GM18907 (cell line): ENCODE results near the gene PUSL1.

Experiments
- ATAC-seq: cut with Tn5 transposase; IDR thresholded peaks from one replicate; pipeline ENCODE4 v1.9.1; 2021; ENCODE audit warnings: mild to moderate bottlenecking, moderate library complexity; ENCODE audit not compliant: unreplicated experiment

PUSL1 gene

DNA sequence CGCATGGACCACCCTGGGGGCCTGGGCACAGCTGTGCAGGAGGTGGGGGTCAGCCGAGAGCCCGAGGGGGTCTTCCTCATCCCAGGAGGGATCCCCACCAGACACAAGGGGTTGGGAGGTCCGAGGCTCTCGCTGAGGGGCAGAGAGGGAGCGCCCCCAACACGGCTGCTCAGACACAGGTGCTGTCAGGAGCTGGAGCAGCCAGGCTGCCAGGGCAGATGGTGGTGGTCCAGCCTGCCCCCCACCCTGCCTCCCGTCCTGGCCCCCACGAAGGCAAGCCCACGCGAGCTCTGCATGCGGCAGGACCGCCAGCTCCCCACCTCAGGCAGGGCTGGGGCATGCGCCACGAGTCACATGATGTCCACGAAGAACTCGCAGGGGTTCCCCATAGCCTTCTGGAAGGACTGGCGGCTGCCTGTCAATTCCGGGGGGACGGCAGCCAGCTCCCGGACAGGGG, 27.4 kb downstream of the PUSL1 start:
- no peak for ATAC-seq

DNA sequence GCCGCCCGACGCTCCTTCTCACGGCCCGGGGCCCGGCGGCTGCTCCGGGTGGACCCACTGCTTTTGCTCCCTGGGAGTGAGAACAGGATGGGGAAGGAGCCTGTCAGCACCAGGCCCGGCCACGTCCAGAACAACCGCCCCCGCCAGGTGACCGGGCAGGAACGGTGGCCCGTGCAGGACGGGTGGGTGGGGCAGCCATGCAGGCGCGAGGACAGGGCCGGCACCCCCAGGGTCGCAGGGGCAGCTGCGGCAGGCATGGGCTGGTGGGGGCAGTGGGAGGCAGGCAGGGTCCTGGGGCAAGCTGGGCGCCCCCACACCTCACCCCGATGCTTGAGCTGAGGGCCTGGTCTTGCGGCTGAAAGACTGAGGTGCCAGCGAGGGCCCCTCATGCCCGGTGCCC, 28.0 kb downstream of the PUSL1 start:
- no peak for ATAC-seq

DNA sequence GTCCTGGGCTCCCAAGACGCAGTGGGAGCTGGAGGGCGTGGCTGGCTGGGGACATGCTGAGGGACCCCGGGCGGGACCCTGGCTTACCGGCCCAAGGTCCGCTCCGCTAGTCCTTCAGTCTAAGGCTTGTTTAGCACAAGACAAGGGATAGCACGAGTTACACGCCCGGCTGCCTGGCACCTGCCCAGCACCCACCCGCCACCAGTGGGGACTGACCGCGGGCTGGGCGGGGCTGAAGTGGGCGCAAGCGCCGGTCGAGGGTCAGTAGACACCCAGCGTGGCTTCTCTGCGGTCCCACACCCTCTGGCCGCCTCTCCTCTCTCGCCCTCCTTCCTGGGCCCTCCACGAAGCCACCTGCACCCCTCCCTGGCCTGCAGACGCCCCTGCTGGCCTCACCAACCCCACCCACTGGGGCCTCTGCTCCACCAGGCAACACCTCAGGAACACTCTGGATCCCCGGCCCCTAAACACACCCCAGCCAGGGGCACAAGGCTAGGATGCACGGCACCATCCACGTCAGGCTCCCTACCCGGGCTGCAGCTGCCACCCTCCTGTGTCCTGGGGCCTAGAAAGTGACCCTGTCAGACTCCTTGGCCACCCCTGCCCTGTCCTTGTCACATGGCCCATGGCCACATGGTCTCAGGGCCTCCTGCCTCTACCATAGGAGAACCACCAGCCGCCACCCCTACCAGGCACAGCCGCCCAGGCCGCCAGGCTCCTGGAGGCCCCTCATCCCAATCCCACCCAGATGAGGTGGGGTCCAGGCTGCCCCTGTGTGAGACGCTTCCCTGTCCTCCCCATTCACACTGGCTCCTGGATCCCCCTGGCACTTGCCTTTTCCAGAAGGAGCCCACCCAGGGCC, 28.8 kb downstream of the PUSL1 start:
- ATAC-seq: no peak

DNA sequence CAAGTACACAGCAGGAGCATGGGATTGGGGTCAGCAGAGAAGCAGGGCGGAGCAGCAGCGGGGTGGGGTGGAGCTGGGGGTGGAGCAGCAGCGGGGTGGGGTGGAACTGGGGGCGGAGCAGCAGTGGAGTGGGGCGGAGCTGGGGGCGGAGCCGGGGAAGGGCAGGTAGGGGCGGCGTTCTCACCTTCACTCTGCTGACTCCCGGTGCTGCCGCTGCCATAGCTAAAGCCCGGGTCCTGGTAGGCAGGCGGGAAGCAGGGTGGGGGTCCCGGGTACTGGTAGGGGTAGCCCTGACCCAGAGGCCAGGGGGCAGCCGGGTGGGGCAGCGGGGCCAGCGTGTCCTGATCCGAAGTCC, 29.4 kb downstream of the PUSL1 start:
- no peak for ATAC-seq

DNA sequence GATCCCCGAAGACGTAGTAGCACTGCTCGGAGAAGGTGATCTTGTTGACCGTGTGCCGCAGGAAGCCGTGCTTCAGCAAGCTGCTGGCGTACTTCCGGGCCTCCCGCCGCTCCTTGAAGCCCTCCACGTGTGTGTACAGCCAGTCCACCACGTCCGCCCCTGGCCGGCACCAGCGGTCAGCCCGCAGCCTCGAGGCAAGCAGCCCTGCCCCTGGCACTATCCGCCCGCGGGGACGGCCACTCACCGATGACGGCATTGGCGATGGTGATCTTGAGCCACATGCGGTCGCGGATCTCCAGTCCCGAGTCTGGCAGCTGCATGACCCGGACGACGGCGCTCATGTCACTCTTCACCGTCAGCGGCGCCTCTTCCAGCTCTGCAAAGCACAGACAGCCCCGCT, 29.9 kb downstream of the PUSL1 start:
- ATAC-seq: no peak

DNA sequence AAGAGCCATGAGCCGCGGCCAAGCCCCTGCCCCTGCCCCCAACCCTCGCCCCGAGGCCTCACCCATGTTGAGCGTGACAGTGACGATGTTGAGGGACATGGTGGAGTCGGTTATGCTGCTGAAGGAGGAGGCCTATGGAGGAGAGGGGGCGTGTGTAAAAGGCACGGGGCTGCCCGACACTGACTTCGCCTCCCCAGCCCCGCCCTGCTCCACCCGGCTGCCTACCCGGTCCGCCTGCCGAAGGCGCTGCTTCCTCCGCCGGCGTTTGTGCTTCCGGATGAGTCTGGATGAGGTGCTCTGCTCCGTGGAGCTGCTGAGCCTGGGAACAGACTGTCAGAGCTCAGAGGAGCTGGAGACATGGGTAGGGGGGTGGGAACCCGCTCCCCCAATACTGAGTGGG, 31.8 kb downstream of the PUSL1 start:
- ATAC-seq: no peak

DNA sequence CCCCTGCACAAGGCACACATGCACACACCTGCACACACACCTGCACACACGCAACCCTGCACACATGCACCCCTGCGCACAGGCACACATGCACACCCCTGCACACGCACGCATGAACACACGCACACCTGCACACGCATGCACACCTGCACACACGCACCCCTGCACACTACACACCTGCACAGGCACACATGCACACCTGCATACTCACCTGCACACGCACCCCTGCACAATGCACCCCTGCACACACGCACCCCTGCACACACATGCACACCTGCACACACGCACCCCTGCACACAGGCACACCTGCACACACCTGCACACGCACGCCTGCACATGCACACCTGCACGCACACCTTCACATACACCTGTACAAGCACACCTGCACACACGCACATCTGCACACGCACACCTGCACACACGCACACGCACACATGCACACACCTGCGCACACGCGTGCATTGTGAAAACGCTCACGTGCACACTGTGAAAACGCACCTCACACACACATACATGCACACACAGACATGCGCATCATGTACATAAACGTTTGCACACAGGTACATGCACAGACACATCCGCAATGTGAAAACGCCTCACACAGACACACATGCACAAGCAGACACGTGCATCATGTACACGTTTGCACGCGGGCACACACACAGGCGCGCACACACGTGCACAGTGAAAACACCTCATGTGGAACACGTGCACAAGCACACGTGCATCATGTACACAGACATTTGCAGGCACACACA, 32.6 kb downstream of the PUSL1 start:
- no peak for ATAC-seq

DNA sequence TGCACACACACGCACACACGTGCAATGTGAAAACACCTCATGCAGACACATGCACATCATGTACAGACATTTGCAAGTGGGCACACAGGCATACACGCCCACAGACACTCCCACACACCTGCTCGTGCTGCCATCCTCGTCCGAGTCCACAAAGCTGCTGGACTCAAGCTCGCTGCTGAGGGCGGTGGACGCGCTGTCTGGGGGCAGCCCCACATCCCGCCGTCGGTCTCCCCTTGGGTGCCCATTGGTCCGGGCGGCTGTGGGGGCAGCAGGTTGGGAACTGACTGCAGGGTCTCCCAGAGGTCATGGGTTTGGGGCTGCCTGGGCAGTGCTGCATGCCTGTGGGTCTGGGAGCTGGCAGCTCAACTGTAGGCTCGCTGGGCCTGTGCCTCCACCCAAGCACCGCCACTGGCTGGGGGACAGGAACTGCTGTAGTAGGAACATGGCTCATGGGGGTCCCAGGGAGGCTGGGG, 33.2 kb downstream of the PUSL1 start:
- no peak for ATAC-seq

DNA sequence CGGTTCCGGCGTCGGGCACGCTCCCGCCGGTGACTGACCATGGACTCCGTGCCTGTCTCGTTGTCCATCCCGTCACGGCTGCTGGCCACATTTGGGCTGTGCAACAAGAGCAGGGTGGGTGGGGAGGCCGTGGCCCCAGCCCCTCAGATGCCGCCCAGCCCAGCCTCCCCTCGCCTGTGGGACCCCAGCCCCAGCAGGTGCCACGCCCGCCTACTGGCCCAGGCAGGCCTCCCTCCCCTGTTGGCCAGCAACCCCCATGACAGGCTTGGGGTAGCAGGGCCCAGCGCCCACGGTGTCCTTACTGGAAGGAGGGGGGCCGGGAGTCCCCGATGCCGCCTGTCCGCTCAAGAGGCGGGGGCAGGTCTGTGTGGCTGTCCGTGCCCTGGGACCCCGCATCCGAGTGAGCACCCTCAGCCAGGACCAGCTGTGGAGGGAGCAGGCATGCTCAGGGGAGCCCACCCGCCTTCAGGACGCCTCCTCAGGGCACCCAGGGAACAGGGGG, 33.7 kb downstream of the PUSL1 start:
- no peak for ATAC-seq

DNA sequence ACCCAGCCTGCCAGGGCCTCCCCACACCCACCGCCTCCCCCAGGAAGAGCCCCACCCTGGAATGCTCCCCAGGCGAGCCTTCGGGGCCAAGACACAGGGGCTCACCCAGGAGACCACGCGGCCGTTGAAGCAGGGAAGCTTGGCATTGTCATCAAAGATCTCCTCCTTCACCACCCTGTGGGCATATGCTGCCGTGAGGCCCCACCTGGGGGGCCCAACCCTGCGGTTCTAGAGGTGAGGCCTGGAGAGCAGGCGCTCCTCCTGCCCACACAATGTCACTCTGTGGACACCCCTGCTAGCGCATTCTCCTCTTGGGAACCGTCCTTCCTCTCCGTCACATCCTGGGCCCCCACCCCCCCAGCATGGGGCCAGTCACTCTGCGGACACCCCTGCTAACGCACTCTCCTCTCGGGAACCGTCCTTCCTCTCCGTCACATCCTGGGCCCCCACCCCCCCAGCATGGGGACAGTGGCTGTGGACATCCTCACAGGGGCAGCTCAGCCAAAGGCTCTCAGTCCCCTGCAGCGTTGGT, 34.3 kb downstream of the PUSL1 start:
- ATAC-seq: no peak

DNA sequence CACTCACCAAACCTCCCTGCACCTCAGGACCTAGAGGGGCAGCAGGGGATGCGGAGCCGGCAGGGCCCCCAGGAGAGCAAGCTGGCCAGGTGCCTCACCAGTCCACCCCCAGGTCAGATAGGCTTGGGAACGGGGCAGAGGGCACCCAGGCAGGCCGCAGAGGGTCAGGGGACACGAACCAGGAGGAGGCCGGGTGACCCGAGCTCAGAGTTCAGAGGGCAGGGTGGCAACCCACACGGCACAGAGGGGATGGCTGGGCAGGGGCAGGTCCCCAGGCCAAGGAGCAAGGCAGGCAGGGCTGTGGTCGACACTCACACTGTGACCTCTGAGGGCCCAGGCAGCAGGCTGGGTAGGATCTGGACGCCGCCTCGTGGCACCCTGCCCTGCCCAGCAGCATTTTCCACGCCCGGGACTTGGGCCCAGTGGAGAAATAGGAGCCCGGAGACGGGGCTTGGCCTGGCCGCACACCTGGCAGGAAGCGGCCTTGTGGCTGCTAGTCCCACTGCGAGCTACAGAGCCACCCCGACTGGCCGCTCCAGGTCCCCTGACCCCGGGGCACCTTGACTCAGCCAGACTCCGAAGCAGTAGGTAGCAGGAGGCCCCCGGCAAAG, 35.5 kb downstream of the PUSL1 start:
- no peak for ATAC-seq

DNA sequence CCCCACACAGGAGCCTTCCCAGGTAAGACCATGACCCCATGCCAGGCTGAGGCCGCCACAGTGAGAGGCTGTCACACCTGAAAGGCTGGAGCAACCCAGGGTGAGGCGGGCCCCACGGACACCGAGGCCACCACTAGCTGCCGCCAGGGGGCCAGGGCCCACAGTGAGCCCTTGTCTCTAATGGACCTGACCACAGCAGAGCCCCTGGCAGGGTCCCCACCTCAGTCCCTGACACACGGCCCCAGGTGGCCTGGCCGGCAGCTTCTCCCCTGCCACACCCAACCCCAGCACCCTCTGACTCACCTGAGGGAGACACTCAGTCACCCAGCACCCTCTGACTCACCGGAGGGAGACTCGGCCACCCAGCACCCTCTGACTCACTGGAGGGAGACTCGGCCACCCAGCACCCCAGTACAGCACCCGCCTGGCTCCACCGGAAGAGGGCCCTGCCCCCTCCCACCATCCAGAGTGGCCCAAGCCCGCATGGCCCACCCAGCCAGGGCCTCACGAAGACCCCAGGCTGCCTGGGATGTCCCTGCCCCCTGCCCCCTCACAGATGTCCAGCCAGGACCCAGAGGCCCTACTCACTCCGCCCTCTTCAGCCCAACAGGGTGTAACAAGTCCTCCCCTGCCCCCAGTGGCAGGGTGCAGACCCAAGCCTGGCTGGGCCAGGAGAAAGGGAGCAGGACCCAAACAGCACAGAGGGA, 36.4 kb downstream of the PUSL1 start:
- no peak for ATAC-seq

DNA sequence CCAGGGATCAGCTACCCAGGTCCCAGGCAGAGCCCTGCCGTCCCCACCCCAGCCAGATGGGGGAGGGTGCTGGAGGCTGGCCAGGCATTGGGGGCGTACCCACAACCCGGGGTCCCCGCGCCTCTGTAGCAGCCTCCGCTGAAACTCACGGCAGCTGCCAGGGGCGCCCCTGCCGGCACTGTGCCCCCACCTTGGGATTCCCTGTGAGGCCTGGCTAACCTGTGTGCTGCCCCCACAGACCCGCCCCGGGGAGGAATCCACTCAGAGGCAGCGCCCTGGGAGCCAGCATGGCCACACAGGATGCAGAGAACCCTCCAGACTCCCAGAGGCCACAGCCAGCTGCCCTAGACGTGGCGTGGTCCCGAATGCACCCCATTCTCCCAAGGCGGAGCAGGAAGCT, 37.0 kb downstream of the PUSL1 start:
- ATAC-seq: no peak

DNA sequence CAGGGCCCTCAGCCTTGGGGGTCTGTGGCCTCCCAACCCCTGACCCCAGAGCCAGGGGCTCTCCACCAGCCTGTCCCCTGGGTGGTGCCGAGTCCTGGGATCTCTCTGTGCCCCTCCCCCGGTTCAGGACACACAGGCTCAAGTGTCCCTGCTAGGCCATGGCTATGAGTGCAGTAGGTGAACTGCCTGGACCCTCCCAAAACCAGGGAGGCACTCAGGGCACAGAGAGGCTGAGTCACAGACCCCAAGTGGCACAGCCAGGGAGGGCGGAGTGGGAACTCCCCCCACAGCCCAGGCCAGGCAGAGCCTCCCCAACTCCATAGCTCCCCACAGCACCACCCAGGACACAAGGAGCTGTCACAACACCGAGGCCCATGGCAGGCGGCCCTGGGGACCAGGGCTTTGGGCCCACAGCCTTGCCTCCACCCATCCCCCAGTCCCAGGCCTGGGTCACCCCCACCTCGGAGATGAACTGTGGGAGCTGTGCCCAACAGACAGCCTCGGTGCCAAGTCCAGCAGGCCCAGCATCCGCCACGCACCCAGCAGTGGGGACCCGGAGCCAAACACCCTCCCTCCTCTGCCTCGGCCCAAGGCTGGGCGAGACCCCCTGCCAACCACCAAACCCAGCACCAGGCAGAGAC, 37.6 kb downstream of the PUSL1 start:
- ATAC-seq: no peak

DNA sequence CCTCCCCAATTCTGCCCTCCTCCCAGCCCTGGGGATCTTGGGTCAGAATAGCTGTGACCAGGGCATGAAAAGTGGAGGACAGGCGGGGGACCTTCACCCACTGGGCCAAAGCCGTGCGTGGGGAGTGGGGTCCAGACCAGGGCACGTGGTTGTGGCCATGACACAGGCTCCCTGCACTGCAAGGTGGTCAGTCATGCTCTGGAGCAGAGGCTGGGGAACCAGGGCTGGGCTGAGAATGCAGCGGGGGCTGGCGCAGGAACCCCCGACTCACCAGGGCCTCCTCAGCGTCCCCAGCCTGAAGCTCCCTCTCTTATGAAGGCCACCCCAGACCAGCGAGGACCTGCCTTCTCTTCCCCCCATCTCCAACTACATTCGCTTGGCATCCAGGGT, 38.1 kb downstream of the PUSL1 start:
- ATAC-seq: no peak

DNA sequence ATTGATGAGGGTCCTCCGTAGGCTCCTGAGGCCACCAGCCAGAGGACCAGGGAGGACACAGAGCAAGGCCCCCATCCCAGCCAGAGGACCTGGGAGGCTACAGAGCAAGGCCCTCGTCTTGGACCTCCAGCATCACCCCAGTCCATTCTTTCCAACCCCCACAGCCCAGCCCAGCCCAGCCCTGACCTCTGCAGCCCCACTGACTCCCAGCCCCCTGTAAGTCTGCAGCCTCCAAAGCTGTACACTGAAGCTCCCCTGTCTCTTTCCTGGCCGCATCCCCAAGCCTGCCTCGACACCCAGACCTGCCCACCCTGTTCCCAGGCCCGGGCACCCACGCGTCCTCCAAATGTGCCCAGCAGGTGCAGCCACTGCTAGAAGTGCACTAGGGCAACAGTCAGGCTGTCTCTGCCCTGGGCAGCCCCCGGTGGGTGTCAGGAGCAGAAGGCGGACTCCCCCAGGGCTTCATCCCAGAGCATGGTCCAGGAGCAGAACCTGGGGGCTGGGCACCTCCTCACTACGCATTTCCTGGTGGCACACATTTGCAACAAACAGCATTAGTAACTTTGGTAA, 38.7 kb downstream of the PUSL1 start:
- ATAC-seq: no peak

DNA sequence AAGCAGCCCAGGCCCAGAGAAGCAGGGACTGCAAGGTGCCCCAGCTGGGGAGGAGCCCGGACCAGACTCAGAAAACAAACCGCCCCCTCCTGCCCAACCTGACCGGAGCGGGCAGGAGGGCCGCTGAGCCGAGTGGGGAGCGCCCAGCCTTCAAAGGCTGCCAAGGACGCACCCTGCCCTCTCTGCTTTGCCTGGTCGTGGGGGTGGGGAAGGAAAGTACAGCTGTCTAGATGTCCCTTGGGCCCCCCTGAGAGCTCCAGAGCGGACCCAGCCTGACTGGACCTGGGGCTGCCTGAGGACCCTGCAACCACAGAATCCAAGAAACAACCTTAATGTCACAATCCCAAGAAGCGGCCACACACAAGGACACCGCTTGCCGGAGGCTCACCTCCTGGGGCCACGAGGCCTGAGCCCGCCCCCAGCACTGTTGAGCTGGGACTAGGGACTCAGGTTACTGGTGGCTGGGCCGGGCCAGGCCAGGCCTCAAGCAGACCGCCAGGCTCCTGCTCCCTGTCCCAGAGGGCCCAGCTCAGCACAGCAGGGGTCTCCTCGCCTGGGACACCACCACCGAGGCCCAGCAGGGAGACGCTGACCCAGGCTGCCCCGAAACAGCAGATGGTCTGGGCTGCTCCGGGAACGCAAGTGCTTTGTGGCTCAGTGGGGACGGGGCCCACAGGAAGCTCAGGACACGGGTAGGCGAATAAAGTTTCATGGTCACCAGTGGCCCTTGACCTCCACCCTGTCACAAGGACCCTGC, 39.4 kb downstream of the PUSL1 start:
- no peak for ATAC-seq

DNA sequence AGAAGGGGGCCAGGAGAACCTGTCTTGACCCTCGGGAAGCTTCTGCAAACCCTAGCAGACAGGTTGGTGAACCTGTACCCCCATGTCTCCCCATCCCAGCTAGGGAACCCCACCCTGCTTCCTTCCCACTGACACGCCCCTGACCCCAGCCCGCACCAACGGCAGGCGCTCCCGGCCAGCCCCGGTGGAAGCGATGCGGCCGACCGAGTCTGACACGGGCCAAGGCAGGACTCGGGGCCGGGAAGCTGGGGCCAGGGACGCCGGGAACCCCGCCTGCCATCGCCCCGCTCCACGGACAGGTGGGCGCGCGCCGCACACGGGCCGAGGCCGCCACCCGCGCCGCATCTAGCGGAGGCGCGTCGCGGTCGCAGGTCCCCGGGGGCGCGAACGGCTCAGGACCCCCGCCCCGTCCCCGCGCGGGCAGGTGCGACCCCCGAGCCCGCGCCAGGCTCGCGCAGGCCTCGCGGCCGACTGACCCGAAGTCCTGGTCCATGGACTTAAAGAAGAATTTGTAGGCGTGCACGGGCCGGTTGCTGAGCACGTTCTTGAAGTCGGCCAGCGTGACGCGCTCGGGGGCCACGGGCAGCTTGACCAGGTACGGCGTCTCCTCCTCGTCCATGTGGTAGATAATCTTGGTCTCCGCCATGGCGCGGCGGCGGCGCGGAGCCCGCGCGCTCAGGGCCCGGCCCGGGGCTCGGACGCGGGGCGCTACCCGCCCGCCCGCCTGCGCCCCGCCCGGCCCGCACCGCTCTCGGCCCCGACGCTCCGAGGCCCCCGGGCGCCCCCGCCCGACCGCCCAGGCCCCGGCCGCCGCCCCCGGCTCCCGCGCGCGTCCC, 40.2 kb downstream of the PUSL1 start:
- peak; percentile 29 for ATAC-seq
